GM21367 (cell line): ENCODE measurements around the gene CACNA2D3.

Source experiments
- ATAC-seq: cut with Tn5 transposase; IDR thresholded peaks from one replicate; pipeline ENCODE4 v1.9.1; 2021; ENCODE audit not compliant: unreplicated experiment

Gene CACNA2D3

DNA sequence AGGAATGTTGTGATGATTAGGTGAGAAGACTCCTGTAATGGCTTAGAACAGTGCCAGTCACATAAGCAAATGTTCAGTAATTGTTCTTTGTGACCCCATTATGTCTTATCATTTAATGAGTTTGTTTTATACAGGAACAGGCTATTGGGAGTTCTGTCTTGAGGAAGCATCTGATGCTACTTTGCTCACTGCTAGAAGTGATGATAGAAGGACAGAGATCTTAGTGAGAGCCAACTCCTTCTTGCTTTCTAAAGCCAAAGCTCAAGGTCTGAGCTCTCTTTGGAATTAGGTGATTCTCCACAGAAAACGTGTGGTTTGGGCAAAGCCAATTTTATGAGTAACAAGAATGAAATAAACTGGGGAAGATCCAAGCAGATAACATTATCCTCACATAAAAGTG, 590.7 kb downstream of the CACNA2D3 start:
- no peak for ATAC-seq

DNA sequence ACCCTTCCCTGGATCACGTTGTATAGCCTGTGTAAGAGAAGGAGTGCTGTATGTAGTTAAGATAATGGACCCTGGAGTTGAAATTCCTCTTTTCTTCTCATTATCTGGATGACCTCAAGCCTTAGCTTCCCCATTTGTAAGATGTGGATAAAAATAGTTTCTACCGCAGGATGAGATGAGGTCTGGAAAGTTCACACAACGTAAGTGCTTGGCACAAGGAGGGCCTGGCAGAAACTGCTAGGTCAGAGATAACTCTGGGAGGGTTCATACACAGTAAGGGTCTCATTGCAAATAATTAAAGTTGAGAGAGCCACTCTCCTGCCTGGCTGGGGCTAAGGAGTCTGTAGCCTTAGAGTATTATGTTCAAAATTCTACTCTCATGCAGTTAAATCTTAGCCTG, 591.1 kb downstream of the CACNA2D3 start:
- no peak for ATAC-seq

DNA sequence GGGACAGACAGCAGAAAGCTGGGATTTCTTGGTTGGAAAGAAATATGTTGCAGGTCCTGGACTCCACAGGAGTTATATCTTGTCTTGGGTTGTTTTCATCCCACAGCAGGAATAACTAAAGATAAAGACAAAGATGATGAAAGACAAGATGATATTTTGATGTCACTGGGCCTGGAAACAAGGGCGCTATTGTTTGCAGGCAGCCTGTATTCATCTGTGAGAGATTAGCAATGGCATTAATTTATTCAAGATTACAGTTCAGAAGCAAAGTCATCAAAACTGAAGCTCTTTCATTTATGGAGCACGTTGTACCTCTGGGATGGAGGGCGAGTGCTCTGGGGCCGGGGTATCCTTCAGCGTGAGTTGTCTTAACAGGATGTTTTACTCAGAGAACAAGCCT, 591.7 kb downstream of the CACNA2D3 start:
- no peak for ATAC-seq

DNA sequence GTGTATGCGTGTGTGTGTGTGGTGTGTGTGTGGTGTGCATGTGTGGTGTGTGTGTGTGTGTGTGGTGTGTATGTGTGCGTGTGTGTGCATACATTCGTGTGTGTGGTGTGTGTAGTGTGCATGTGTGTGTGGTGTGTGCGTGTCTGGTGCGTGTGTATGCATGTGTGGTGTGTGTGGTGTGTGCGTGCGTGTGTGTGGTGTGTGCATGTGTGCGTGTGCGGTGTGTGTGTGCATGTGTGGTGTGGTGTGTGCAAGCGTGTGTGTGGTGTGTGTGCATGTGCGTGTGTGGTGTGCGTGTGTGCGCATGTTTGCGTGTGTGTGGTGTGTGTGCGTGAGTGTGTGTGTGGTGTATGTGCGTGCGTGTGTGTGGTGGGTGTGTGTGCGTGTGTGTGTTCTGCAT, 595.2 kb downstream of the CACNA2D3 start:
- ATAC-seq, result no peak

DNA sequence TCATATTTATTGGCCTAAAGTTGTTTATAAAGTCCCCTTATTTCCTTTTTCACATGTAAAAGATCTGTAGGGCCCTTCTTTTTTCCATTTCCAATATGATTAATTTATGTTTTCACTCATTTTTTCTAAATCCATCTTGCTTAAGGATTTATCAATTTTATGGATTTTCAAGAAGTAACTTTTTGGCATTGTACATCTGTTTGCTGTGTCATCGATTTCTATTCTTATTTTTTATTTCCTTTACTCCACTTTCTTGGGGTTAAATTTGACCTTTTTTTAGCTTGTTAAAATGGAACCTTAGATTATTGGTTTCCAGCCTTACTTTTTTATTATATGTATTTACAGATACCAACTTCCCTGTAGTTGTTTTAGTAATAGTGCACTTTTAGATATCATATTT, 597.6 kb downstream of the CACNA2D3 start:
- no peak for ATAC-seq

DNA sequence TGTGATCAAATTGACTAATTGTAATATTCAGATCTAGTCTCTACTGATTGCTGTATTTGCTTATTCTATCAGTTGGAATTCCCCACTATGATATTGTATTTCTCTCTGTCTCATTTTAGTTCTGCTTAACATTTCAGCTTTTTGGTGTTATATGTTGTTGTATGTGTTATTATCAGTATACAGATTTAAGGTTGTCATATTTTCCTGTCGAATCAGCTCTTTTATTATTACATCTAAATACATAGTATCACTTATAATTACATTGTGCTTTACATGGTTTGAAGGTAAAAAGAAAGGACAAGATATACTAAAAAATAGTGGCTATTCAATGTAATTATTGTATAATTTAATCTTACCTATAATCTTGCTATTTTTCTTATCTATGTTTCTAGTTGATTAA, 598.3 kb downstream of the CACNA2D3 start:
- ATAC-seq, result no peak

DNA sequence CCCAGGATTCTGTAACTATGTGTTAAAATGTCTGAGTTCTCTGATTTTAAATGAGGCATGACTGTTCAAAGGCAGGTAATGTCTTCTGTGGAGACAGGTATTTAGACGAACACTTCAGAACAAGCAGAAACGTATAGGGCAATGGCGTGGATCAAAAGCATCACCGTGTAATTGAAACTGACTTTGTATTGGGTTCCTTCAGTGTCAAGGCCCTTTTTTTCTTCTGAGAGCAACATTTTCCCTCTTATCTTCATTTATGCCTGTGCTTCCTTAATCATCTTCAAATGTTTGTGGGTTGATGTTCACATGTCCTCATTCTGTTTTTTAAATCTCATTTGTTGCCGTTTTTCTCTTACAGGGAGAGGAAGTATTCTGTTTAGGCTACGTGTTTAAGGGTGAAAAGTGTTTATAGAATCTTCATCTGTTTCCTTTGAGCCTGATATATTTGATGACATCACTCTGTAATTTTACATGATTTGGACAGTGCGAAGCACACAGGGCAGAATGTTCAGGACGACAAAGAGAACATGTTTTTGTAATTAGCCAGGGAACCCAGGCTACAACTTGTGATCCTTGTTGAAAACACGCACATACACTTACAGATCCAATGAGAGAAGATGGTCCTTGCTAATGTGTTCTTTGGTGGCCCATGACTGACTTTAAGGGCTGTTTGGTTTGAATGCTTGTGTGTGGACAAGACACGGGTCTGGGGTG, 609.5 kb downstream of the CACNA2D3 start:
- no peak for ATAC-seq

DNA sequence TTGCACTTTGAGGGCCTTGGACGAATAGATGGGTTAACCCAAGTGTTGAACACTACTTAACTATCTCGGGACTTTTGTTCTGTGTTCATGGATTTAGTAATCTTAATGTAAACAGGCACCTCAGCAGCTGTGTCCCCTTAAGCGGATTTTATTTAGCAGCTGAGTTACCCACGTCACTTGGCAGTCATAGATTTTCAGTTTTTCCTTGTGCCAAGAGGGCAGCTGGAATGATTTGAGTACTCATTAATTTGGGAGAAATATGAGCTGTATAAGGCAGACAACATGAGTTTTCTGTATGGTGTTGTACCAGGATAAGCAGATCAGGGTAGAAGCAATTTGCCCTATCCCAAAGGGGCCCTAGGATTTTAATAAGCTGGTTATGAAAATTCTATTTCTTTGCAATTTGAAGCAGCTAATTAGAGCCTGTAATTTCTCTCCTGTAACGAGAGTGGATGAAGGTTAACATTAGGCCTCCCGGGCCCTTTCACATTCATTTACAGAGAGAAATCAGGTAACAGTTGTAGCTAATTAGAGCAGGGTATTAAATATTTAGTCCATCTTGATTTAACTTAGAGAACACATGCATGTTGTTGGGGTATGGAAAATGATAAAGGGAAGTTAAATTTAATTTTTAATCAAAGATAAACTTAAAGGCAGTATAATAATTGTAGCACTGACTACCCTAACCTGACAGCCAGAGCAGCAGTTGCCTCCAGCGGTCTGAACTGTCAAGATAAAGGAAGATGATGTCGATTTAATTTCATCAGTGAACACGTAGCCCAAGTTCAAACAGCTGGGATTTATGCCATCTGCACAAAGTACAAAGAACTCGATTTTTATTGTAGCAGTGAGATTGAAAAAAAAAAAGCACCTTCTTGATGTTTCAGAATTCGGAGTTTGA, 611.0 kb downstream of the CACNA2D3 start:
- ATAC-seq, result no peak

DNA sequence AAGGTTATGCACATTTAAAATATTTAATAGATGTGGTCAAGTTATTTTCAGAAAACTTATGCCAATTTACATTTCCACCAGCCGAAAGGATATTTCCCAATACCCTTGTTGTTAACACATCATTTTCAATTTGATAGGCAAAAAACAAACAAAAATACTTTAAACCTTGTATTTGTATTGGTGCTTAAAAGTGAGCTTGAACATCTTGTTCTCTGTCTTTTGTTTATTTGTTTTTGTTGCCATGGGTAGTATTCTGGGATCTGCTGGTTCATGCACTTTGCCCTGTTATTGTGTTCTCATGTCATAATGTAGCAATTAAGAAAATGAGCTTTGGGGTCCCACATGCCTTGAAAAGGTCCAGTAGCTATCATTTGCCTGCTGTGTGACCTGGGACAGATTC, 614.1 kb downstream of the CACNA2D3 start:
- ATAC-seq, result no peak

DNA sequence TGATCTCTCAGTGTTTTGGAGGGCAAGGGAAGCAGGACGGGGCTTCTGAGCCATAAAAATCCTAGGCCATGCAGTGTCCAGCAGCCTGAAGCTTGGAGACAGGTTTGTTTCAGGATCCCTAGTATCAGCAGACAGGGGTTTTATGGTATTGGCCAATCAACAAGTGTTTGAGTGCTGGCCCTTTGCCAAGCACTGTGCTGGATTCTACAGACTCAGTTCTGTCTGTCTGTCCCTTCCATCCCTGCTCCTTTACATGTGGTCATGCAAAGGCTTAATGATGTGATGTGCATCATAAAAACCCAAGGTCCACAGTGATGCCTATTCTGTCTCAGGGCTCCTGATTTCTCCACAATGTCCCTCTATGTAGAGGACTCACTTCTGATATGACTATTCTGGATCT, 621.4 kb downstream of the CACNA2D3 start:
- ATAC-seq, result no peak

DNA sequence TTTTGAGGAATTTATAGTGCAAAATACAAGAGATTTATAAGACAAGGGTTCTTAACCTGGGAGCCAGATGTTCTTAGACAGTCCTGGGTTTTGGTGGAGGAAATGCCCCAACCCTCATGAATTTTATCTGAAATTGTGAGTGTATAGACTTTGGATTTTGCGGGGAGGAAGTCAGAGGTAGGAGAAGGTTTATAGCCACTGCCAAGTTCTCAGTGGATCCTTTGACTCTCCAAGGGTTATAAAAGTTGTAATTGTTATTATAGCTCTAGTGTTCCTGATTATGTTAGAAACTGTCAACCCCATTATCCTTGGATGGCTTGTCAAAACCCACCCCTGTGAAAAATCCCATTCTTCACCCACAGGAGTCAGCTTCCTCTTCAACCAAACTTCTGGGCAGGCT, 621.9 kb downstream of the CACNA2D3 start:
- no peak for ATAC-seq

DNA sequence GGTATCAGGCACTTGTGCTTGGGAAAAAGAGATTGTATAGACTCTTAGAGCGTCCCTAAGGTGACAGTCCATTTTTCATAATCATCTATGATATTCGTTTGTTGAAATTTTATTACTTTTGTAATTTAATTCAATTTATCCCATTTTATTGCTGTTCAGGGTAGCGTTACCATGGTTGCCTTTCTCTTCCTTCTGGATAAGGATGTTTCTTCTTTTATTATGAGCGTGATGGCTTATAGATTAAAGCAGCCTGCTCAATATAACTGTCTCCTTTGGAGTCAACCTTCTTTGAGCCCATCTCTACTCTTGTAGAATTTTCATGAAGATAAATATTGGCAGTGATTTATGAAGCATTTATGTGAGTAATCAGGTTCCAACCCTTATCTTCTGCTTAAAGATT, 623.5 kb downstream of the CACNA2D3 start:
- no peak for ATAC-seq

DNA sequence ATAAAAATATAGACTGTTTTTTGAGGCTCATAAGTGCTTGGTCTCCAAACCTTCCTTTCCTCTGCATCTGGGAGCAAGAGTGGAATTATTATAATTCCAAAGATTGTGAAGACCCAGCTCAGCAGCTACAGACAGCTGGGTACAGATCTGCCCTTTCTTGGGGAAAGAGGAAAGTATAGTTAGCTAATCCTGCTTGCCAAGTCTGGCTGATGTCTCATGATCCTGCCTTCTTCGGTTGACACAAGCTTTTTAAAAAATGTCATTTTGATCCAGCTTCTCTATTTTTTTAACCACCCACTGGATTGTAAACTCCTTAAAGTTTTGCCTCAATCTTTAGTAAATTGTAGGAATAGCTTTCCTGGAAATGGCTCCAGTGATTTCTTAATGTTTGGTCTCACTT, 624.4 kb downstream of the CACNA2D3 start:
- ATAC-seq, result no peak

DNA sequence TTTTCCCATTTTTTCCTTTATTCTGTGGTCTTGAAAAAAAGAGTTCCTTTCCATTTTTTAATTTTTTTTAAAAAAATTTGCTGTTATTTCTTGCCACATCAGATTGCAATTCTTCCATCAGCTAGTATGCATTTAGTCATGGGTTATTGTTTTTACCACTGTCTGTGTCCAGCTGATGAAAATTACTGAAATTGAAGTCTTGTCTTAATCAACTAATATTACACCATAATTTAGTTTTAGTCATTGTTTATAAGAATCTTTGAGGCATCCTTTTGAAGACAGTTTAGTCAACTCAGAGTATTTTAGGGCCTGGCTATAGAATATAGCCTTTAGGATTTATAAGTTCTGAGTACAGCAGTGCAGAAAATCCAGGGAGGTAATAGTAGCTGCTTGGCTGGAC, 633.4 kb downstream of the CACNA2D3 start:
- no peak for ATAC-seq

DNA sequence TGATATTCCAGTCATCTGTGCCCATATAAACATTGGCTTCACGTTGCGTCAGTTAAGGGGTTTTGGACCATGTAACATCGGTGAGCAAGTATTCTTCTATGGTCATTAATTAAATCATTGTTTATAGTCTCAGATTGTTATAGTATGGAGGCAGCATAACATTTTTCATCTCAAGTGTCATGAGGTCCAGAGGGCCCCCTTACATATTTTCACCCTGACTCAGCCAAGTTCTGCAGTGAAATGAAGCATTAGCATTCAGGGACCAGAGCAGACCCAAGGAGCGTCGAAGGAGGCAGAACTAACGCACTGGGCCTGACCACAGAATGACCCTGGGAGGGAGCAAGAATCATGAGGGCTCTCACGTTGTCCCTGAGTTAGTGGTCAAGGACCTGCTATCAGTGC, 634.0 kb downstream of the CACNA2D3 start:
- no peak for ATAC-seq

DNA sequence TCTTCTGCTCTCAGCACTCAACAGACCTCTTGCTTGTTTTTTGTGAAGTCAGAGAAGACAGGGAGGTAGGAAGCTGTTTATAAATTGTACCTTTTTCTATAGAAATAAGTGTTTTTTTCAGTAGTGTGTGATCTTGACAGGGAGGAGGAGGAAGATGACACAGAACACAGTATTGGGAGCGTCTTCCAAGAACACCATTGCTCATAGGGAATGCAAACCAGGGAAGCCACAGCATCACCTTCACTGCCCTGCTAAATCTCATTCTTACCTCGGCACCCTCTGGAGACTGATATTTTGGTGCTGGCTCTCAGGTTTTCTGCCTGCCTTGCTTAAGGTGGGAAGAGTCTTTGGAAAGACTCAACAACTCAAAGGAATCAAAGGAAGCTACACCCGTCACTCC, 636.1 kb downstream of the CACNA2D3 start:
- ATAC-seq, result no peak

DNA sequence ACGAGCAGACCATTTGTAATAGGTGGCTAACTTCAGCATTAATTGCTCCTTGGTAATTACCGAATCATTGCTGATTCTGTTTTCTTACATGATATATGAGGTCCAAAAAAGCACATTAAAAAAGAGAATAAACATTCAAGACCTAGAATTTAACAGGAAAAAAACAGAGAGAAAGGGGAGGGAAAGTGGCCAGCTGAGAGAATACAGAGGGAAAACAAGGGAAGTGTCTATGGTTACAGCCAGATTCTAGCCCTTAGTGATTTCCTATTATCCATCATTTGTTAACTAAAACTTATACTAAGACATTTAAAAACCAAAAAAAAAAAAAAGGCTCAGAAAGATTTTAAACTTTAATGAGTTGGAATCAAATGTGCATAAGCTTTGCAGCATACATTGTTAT, 636.8 kb downstream of the CACNA2D3 start:
- ATAC-seq, result no peak

DNA sequence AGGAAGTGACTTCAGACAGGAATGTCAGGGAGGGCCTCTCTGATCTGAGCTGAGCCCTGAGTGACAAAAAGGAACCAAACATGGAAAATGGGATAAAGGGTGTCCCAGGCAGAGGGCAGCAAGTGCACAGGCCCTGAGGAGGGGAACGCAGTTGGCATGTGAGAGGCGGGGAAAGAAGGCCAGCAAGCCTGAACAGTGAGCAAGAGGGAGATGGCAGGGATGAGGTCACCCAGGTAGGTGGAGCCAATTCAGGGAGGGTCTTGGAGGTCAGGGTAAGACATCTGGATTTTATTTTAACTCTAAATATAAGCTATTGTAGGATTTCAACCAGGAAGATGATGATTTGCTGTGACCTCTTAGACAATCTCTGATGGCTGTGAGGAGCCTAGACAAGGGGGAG, 637.8 kb downstream of the CACNA2D3 start:
- ATAC-seq, result no peak

DNA sequence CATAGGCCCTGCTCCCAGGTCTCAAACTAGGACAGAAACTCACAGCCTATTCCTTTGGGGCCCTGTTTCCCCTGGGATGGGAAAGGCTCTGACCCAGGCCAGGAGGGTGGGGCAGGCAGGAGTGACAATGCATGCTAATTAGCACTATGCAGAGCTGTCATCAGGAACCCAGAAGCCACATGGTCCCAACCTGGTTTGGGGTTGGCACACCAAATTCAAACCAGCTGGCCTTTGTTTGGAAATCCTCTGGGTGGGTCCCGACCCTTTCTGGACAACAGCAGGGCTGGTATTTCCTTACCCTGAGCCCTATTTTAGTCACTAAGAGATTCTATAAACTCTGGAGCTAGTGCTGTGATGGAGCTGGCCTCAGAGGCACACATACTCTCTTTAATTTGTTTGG, 639.3 kb downstream of the CACNA2D3 start:
- no peak for ATAC-seq

DNA sequence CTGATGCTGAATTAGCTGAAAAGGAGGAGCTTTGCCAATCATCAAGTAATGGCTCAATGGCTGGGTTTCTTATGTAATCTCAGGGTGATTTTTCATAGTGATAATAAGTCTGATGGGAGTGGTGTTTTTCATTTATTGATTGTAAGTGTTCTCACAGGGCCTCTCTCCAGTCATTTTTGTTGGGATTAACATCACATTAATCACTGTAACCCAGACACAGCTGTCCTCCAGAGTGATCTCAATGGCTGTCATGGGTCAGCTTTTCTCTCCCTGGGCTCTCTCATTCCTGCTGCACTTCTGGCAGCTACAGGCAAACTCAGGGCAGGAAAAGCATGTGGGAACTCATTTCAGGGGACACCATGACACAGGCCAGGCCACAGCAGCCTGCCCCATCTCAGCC, 642.6 kb downstream of the CACNA2D3 start:
- no peak for ATAC-seq

DNA sequence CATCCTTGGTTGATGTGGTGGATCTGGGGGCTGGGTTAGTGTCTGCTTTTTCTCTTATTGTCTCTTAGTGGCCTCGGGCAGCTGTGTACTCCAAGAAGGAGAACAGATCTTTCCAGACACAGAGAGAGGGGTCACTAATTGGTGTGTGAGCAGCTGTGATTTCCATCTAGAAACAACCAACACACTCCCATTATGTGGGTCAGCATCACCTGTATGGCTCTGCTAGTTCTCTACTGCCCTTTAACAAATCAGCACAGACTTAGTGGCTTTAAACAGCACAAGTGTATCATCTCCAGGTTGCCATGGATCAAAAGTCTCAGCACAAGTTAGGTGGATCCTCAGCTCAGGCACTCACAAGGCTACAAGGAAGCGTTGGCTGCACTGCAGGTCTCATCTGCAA, 648.7 kb downstream of the CACNA2D3 start:
- no peak for ATAC-seq

DNA sequence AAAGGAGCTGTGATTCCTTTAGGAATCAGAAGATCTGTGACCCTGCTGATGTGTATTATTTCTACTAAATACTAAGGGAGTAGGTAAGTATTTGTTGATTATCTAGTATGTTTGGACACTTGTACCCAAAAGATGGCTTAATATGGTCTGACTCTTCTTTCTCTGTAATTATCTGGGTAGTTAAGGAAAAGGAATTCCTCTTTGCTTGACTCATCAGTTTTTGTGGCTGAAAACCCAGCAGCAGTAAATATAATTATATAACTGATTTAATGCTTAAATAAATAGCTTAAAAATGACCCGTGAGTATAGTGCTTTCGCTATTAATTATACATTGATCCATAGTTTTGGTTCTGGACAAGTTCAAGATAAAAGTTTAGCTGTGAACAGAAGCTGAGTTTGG, 649.7 kb downstream of the CACNA2D3 start:
- ATAC-seq, result no peak

DNA sequence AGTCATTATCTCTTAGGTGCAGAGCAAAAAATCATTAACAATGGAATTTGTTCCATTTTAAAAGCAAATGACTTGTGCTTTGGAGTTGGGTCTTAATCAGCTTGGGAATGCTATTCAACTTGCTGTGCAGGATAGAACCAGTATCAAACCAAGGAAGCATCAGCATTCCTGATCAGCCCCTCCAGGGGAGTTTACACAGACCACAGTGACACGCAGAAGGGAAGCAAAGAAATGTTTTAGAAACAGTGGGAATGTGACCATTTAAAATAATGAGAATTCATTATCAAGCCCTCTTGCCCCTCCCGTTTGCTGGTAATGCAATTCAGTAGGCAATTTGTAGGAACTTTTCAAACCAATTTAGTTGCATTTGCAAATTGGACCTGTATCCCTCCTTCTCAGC, 650.4 kb downstream of the CACNA2D3 start:
- no peak for ATAC-seq
